Stomach smooth muscle (tissue), 2 donors: ENCODE results near the gene C12orf75.
"Not testable (repeated sequence)": the region's sequence is repeated elsewhere in the genome, so short reads cannot be mapped to it uniquely, and the experiment has no call there.

Experiments used
- H3K27ac ChIP-seq: one replicate; pipeline ENCODE4 v1.7.0; 2013; ENCODE audit warnings: mild to moderate bottlenecking, low read length, inconsistent platforms
- H3K27me3 ChIP-seq, 2 donors: one replicate each; pipeline ENCODE4 v1.7.0; 2013; ENCODE audit warnings: low read length in 2 of 2; ENCODE audit not compliant: insufficient read depth in 2 of 2, control insufficient read depth in 1 of 2
- H3K36me3 ChIP-seq, 2 donors: one replicate each; pipeline ENCODE4 v1.7.0; 2013; ENCODE audit warnings: low read length in 2 of 2; ENCODE audit not compliant: control insufficient read depth in 2 of 2, insufficient read depth in 2 of 2
- H3K4me1 ChIP-seq: one replicate; pipeline ENCODE4 v1.7.0; 2013; ENCODE audit warnings: low read length; ENCODE audit not compliant: control insufficient read depth, insufficient read depth
- H3K4me3 ChIP-seq, 2 donors: one replicate each; pipeline ENCODE4 v1.7.0; 2013; ENCODE audit warnings: low read length in 2 of 2
- H3K9ac ChIP-seq, 2 donors: one replicate each; pipeline ENCODE4 v1.7.0; 2013; ENCODE audit warnings: low read length in 2 of 2, mild to moderate bottlenecking in 1 of 2
- H3K9me3 ChIP-seq, 2 donors: one replicate each; pipeline ENCODE4 v1.7.0; 2013; ENCODE audit warnings: low read length in 2 of 2; ENCODE audit not compliant: control insufficient read depth in 2 of 2
- donor health status: healthy.
- donor health status: Pancreatic carcinoma.

The C12orf75 gene

GRCh38 chr12:105322070-105322469 is 8.4 kb upstream of the C12orf75 start:
- no peaks in the 10 kb centered on the region for H3K9me3 ChIP-seq
- H3K4me1 ChIP-seq: no peaks in the 10 kb centered on the region
- no peaks in the 10 kb centered on the region for H3K27me3 ChIP-seq
- no peak overlapping the region for H3K27ac ChIP-seq
- no peaks in the 10 kb centered on the region for H3K36me3 ChIP-seq
- H3K9ac ChIP-seq: no peak overlapping the region
- H3K4me3 ChIP-seq: no peak overlapping the region

GRCh38 chr12:105324704-105325103 is 5.8 kb upstream of the C12orf75 start:
- Histone ChIP-seq H3K9ac (no peak overlapping the region), H3K27me3 (peaks cover 0 to 3% of the 10 kb centered on the region in 2 donors), H3K4me3 (no peak overlapping the region), H3K27ac (no peak overlapping the region), H3K4me1 (no peaks in the 10 kb centered on the region), H3K9me3 (no peaks in the 10 kb centered on the region), H3K36me3 (no peaks in the 10 kb centered on the region)

- Histone ChIP-seq H3K9ac (no peak overlapping the region), H3K27me3 (peaks cover 3 to 6% of the 10 kb centered on the region in 2 donors), H3K27ac (no peak overlapping the region), H3K9me3 (no peaks in the 10 kb centered on the region), H3K4me1 (peaks cover 4% of the 10 kb centered on the region), H3K4me3 (no peak overlapping the region), H3K36me3 (no peaks in the 10 kb centered on the region)
These were observed 5.4 kb upstream of the C12orf75 start for GRCh38 chr12:105325117-105325516.

GRCh38 chr12:105329926-105330282 is 587 bp upstream of the C12orf75 start:
- peaks cover 8 to 11% of the 10 kb centered on the region in 2 donors for H3K27me3 ChIP-seq
- H3K36me3 ChIP-seq: no peaks in the 10 kb centered on the region
- peaks cover 11% of the 10 kb centered on the region for H3K4me1 ChIP-seq
- H3K9me3 ChIP-seq: no peaks in the 10 kb centered on the region
- H3K9ac ChIP-seq: peak overlapping the region in 1 of 2 donors; percentile 13
- no peak overlapping the region for H3K27ac ChIP-seq
- H3K4me3 ChIP-seq: peak overlapping the region; percentile 60 to 67

GRCh38 chr12:105330931-105331804 is 677 bp downstream of the C12orf75 start:
- peaks cover 8 to 11% of the 10 kb centered on the region in 2 donors for H3K27me3 ChIP-seq
- H3K4me3 ChIP-seq: peak overlapping the region; percentile 56 to 67
- H3K9me3 ChIP-seq: no peaks in the 10 kb centered on the region
- peaks cover 11% of the 10 kb centered on the region for H3K4me1 ChIP-seq
- H3K9ac ChIP-seq: no peak overlapping the region
- H3K36me3 ChIP-seq: no peaks in the 10 kb centered on the region
- H3K27ac ChIP-seq: no peak overlapping the region

- Histone ChIP-seq H3K27ac (no peak overlapping the region), H3K9me3 (no peaks in the 10 kb centered on the region), H3K27me3 (peaks cover 8 to 11% of the 10 kb centered on the region in 2 donors), H3K36me3 (no peaks in the 10 kb centered on the region), H3K9ac (no peak overlapping the region), H3K4me3 (no peak overlapping the region), H3K4me1 (peaks cover 11% of the 10 kb centered on the region)
These were observed 1.3 kb downstream of the C12orf75 start for GRCh38 chr12:105331805-105332251.

GRCh38 chr12:105332286-105332685 is 1.8 kb downstream of the C12orf75 start:
- not testable (repeated sequence) for H3K4me3 ChIP-seq, H3K9me3 ChIP-seq, H3K36me3 ChIP-seq, H3K27ac ChIP-seq, H3K9ac ChIP-seq
- H3K27me3 ChIP-seq: peaks cover 8 to 11% of the 10 kb centered on the region in 2 donors
- peaks cover 11% of the 10 kb centered on the region for H3K4me1 ChIP-seq

GRCh38 chr12:105332925-105333324 is 2.4 kb downstream of the C12orf75 start:
- Histone ChIP-seq H3K9me3 (no peaks in the 10 kb centered on the region), H3K4me3 (no peak overlapping the region), H3K27ac (no peak overlapping the region), H3K27me3 (peaks cover 8 to 11% of the 10 kb centered on the region in 2 donors), H3K9ac (no peak overlapping the region), H3K36me3 (no peaks in the 10 kb centered on the region), H3K4me1 (peaks cover 11% of the 10 kb centered on the region)

GRCh38 chr12:105334001-105334400 is 3.5 kb downstream of the C12orf75 start:
- Histone ChIP-seq H3K9ac (no peak overlapping the region), H3K27me3 (peaks cover 8 to 11% of the 10 kb centered on the region in 2 donors), H3K4me1 (peaks cover 11% of the 10 kb centered on the region), H3K4me3 (no peak overlapping the region), H3K27ac (no peak overlapping the region), H3K9me3 (no peaks in the 10 kb centered on the region), H3K36me3 (no peaks in the 10 kb centered on the region)

- no peak overlapping the region for H3K4me3 ChIP-seq
- no peak overlapping the region for H3K27ac ChIP-seq
- H3K9me3 ChIP-seq: no peaks in the 10 kb centered on the region
- no peaks in the 10 kb centered on the region for H3K36me3 ChIP-seq
- H3K9ac ChIP-seq: no peak overlapping the region
- peaks cover 11% of the 10 kb centered on the region for H3K4me1 ChIP-seq
- peaks cover 7 to 11% of the 10 kb centered on the region in 2 donors for H3K27me3 ChIP-seq
These were observed 4.1 kb downstream of the C12orf75 start for GRCh38 chr12:105334582-105334981.

GRCh38 chr12:105335856-105336255 is 5.4 kb downstream of the C12orf75 start:
- Histone ChIP-seq H3K36me3 (no peaks in the 10 kb centered on the region), H3K4me3 (no peak overlapping the region), H3K27me3 (peaks cover 4 to 6% of the 10 kb centered on the region in 2 donors), H3K9ac (no peak overlapping the region), H3K27ac (no peak overlapping the region), H3K4me1 (peaks cover 5% of the 10 kb centered on the region), H3K9me3 (peaks cover 3 to 6% of the 10 kb centered on the region in 2 donors)
